Measurements from ENCODE around the gene HELLS.
"Not testable (repeated sequence)": the region's sequence is repeated elsewhere in the genome, so short reads cannot be mapped to it uniquely, and the experiment has no call there.

The HELLS gene

GRCh38 chr10:94602729-94603515, 57.3 kb downstream of the HELLS start:
- no peak overlapping the region for H3K4me3 ChIP-seq (ENCODE audit: low read depth, low read length)
- no peak for DNase-seq (ENCODE audit: low read depth)

GRCh38 chr10:94607111-94607510, 61.5 kb downstream of the HELLS start:
- no peak for DNase-seq (ENCODE audit: low read depth)
- no peak overlapping the region for H3K4me3 ChIP-seq (ENCODE audit: low read depth, low read length)

GRCh38 chr10:94608559-94608958, 63.0 kb downstream of the HELLS start:
- DNase-seq (ENCODE audit: low read depth) = no peak
- H3K4me3 ChIP-seq (ENCODE audit: low read depth, low read length) = no peak overlapping the region

GRCh38 chr10:94614558-94614957, 69.0 kb downstream of the HELLS start:
- H3K4me3 ChIP-seq (ENCODE audit: low read depth, low read length) = no peak overlapping the region
- DNase-seq (ENCODE audit: low read depth) = no peak

- no peak overlapping the region for H3K4me3 ChIP-seq (ENCODE audit: low read depth, low read length)
- DNase-seq (ENCODE audit: low read depth) = no peak
Measured at GRCh38 chr10:94617389-94617944, 71.9 kb downstream of the HELLS start.

GRCh38 chr10:94622666-94623205, 77.1 kb downstream of the HELLS start:
- no peak for DNase-seq (ENCODE audit: low read depth)
- no peak overlapping the region for H3K4me3 ChIP-seq (ENCODE audit: low read depth, low read length)

- H3K4me3 ChIP-seq (ENCODE audit: low read depth, low read length) = no peak overlapping the region
- no peak for DNase-seq (ENCODE audit: low read depth)
Measured at GRCh38 chr10:94623572-94623971, 78.0 kb downstream of the HELLS start.

GRCh38 chr10:94626476-94626875, 80.9 kb downstream of the HELLS start:
- H3K4me3 ChIP-seq (ENCODE audit: low read depth, low read length) = no peak overlapping the region
- DNase-seq (ENCODE audit: low read depth) = no peak

- no peak for DNase-seq (ENCODE audit: low read depth)
- H3K4me3 ChIP-seq (ENCODE audit: low read depth, low read length) = no peak overlapping the region
Measured at GRCh38 chr10:94627511-94627910, 81.9 kb downstream of the HELLS start.

GRCh38 chr10:94630017-94630688, 84.6 kb downstream of the HELLS start:
- DNase-seq (ENCODE audit: low read depth) = no peak
- H3K4me3 ChIP-seq (ENCODE audit: low read depth, low read length) = no peak overlapping the region

- no peak for DNase-seq (ENCODE audit: low read depth)
- H3K4me3 ChIP-seq (ENCODE audit: low read depth, low read length) = no peak overlapping the region
Measured at GRCh38 chr10:94631077-94631875, 85.7 kb downstream of the HELLS start.

- H3K4me3 ChIP-seq (ENCODE audit: low read depth, low read length) = no peak overlapping the region
- no peak for DNase-seq (ENCODE audit: low read depth)
Measured at GRCh38 chr10:94632954-94633353, 87.4 kb downstream of the HELLS start.

GRCh38 chr10:94638097-94638496, 92.5 kb downstream of the HELLS start:
- DNase-seq (ENCODE audit: low read depth); H3K4me3 ChIP-seq (ENCODE audit: low read depth, low read length): not testable (repeated sequence)

- DNase-seq (ENCODE audit: low read depth) = no peak
- no peak overlapping the region for H3K4me3 ChIP-seq (ENCODE audit: low read depth, low read length)
Measured at GRCh38 chr10:94639902-94640301, 94.3 kb downstream of the HELLS start.

- no peak for DNase-seq (ENCODE audit: low read depth)
- H3K4me3 ChIP-seq (ENCODE audit: low read depth, low read length) = no peak overlapping the region
Measured at GRCh38 chr10:94640562-94640961, 95.0 kb downstream of the HELLS start.

- no peak for DNase-seq (ENCODE audit: low read depth)
- no peak overlapping the region for H3K4me3 ChIP-seq (ENCODE audit: low read depth, low read length)
Measured at GRCh38 chr10:94641480-94641879, 95.9 kb downstream of the HELLS start.

GRCh38 chr10:94644352-94644751, 98.8 kb downstream of the HELLS start:
- no peak for DNase-seq (ENCODE audit: low read depth)
- H3K4me3 ChIP-seq (ENCODE audit: low read depth, low read length) = no peak overlapping the region

GRCh38 chr10:94645285-94645684, 99.7 kb downstream of the HELLS start:
- DNase-seq (ENCODE audit: low read depth) = no peak
- H3K4me3 ChIP-seq (ENCODE audit: low read depth, low read length) = no peak overlapping the region

Data from skeletal muscle cell (primary cell).